Kidney (tissue), 14 donors: ENCODE results near the gene NUP210. TPM values are rescaled to one million over a fixed set of nuclear protein-coding genes. Genes with fewer than 3 reads are reported as not detected.

Experiments
- DNase-seq, 5 donors: peaks; one replicate each; pipeline ENCODE4 v3.0.0-alpha.2; 2013 to 2020
- FAIRE-seq: peaks from 2 replicates; lab custom pipeline; 2012; peaks lifted over from hg19 to GRCh38; lab: Jason Lieb, UNC
- H3K27ac ChIP-seq, 2 donors: one replicate each; pipeline ENCODE4 v1.7.0; 2013; ENCODE audit warnings: low read depth in 2 of 2, low read length in 2 of 2, inconsistent platforms in 1 of 2
- H3K27me3 ChIP-seq: one replicate; pipeline ENCODE4 v1.7.1; 2013; ENCODE audit warnings: low read length, inconsistent platforms; ENCODE audit not compliant: control insufficient read depth, insufficient read depth
- H3K36me3 ChIP-seq, 3 donors: one replicate each; pipeline versions ENCODE4 v1.7.0 to v1.7.1; 2013; ENCODE audit warnings: low read length in 3 of 3, control low read depth in 1 of 3, inconsistent platforms in 1 of 3; ENCODE audit not compliant: insufficient read depth in 3 of 3, control insufficient read depth in 2 of 3
- H3K4me1 ChIP-seq, 3 donors: one replicate each; pipeline versions ENCODE4 v1.7.0 to v1.7.1; 2013; ENCODE audit warnings: low read length in 3 of 3, inconsistent platforms in 1 of 3, low read depth in 1 of 3; ENCODE audit not compliant: control insufficient read depth in 2 of 3, insufficient read depth in 2 of 3
- H3K4me3 ChIP-seq, 3 donors: one replicate each; pipeline versions ENCODE4 v1.7.0 to v1.8.1; 2013; ENCODE audit warnings: low read length in 3 of 3, control low read depth in 1 of 3, inconsistent platforms in 1 of 3
- H3K9ac ChIP-seq, 3 donors: one replicate each; pipeline versions ENCODE4 v1.7.0 to v1.7.1; 2013; ENCODE audit warnings: low read length in 3 of 3, control low read depth in 1 of 3, inconsistent platforms in 1 of 3
- H3K9me3 ChIP-seq, 3 donors: one replicate each; pipeline versions ENCODE4 v1.7.0 to v1.7.1; 2013; ENCODE audit warnings: low read length in 3 of 3, control low read depth in 1 of 3, inconsistent platforms in 1 of 3; ENCODE audit not compliant: control insufficient read depth in 2 of 3, insufficient read depth in 1 of 3
- intact Hi-C: fragments of 100-400 bp; cut with DNase I; formaldehyde crosslinking; loops from one replicate; pipeline ENCODE4 v1.11.1; 2022
- polyA plus RNA-seq: library from polyadenylated mRNA; stranded (reverse); fragments of 350-450 nt; fragmentation: Illumina TruSeq; extraction: RNeasy Lipid Tissue Mini Kit (QIAGEN cat#74804); gene quantifications from one replicate; pipeline ENCODE4 v1.2.3, GENCODE V29; 2014; ENCODE audit warnings: low read depth, low replicate concordance; ENCODE audit not compliant: insufficient read depth
- total RNA-seq: library from RNA; stranded (reverse); fragmentation: NEBNext Ultra II Directional; extraction: Animal tissue kit (Norgen Biotek cat#: 25700); gene quantifications from one replicate; pipeline ENCODE4 v1.2.1, GENCODE V29; 2021
- TF ChIP-seq, protein P1 (sequence below): IDR thresholded peaks from 3 replicates; pipeline ENCODE4 v1.5.1; 2012; ENCODE audit warnings: mild to moderate bottlenecking, moderate library complexity, borderline replicate concordance; ENCODE audit not compliant: insufficient read depth; ENCODE audit errors: extremely low read depth
- donor health status: control.
- donor health status: control.
- donor health status: control.
- donor health status: control.
- donor health status: control.
- donor health status: DM: yes; HTN: yes; CAD: no.
- donor health status: Normal renal cell carcinoma (clear cell type).

NUP210 gene
- total and polyA plus RNA-seq, 2 donors from 2014 or later = 5.6 to 22.9 TPM

DNA sequence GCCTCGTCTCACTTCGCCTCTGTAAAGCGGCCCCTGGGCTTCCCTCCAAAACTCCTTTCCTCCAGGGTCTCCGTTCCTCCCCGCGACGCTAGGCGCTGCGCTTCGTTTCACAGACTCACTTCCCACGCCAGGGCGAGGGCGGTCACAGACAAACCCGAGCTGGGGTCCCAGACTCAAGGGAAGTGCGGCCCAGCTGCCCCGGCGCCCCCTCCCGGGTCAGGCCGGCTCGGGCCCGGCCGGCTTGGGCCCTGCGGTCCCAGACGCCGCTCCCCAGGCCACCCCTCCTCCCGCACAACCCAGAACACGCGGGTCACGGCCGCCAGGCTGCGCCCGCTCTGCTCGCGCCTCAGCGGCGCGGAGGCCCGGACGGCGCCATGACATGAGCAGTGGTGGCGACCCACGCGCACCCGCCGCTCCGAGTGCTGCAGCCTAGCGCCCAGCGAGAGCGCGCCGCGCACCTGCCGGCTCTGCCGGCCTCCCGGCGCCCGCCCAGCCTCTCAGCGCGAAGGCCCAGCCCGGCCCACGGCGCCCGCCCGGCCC is 547 bp downstream of the NUP210 start:
- peak overlapping the region in 2 of 3 donors; percentile 17 to 46 for H3K9ac ChIP-seq
- H3K36me3 ChIP-seq = no peaks in the 10 kb centered on the region
- H3K27me3 ChIP-seq = no peaks in the 10 kb centered on the region
- intact Hi-C loops = no loop called here
- peaks cover 0 to 9% (median 0%) of the 10 kb centered on the region in 3 donors for H3K4me1 ChIP-seq
- TF ChIP-seq, protein P1, sequence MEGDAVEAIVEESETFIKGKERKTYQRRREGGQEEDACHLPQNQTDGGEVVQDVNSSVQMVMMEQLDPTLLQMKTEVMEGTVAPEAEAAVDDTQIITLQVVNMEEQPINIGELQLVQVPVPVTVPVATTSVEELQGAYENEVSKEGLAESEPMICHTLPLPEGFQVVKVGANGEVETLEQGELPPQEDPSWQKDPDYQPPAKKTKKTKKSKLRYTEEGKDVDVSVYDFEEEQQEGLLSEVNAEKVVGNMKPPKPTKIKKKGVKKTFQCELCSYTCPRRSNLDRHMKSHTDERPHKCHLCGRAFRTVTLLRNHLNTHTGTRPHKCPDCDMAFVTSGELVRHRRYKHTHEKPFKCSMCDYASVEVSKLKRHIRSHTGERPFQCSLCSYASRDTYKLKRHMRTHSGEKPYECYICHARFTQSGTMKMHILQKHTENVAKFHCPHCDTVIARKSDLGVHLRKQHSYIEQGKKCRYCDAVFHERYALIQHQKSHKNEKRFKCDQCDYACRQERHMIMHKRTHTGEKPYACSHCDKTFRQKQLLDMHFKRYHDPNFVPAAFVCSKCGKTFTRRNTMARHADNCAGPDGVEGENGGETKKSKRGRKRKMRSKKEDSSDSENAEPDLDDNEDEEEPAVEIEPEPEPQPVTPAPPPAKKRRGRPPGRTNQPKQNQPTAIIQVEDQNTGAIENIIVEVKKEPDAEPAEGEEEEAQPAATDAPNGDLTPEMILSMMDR = no peak
- FAIRE-seq = no peak
- peak; percentile 48 to 80 (median 56) for DNase-seq
- no peaks in the 10 kb centered on the region for H3K9me3 ChIP-seq
- H3K27ac ChIP-seq = peak overlapping the region; percentile 32 to 47
- H3K4me3 ChIP-seq = peak overlapping the region in 2 of 3 donors; percentile 61 to 66

DNA sequence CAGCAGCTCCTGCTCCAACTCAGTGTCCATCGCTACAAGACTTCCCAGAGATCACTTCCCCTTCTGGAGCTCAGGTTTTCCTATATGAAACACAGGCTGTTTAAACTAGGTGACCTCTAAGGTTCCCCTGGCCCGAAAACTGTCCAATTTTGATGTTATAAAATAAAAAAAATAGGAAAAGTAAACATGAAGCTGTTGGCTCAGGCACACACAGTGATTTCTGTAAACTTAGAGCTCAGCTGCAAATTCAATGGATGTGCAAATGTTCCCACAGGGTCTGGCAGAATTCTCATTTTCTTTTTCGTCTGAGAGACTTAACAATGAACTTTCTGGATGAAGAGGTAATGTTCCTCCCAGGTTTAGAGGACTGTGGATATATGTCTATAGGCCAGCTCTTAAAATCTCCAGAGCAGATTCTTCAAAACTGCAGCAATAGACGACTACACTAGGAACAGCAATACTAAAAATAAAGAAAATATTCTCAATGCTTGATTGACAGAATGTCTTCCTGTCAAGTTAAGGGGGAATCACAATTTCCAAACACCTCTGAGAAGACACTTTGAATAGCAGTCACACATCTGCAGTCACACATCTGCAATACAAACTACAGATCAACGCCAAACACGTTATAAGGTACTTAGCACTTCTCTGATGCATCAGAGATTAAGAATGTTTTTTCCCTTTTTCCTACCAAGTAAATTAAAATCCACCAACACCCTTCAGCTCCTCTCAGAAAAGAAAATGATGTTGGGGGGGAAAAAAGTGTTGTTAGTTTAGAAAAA is 2.8 kb downstream of the NUP210 start:
- no peak overlapping the region for H3K27ac ChIP-seq

DNA sequence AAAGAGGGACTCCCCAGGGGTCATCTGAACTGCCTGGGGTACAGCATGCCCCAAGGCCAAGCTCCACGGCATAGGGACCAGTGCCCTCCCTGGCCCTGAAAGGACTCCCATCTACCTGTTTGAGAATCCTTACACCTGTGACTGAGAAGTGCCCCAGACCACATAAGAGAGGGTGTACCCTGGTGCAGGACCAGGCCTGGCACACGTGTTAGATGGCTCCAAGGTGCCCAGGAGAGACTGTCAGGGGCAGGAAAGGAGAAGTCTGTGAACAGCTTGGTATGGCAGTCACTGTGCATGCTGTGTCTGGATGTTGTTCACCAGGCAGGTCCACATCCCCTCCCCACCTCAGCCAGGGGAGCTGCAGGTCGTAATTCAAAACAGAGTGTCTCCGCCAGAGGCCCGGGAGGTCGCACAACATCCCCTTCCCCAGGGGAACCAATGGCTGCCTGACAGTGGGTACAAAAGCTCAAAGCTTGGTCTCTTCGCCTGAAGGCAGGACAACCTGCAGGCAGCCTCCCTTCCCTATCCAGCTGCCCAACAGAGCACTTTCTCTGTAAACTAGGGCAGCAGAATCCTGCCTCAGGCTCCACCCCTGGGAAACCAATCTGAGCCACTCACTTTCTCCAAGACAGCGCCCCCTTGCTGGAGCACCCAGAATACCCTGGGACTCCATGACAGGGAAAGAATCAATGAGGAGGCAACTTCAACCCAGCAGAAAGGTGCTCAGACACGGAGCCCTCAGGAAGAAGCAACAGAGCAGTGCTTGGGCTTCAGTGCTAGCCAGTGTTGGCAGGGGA is 3.9 kb downstream of the NUP210 start:
- H3K27me3 ChIP-seq = no peaks in the 10 kb centered on the region
- no peaks in the 10 kb centered on the region for H3K9me3 ChIP-seq
- no peak for FAIRE-seq
- TF ChIP-seq, protein P1 = no peak
- peaks cover 0 to 9% (median 0%) of the 10 kb centered on the region in 3 donors for H3K4me1 ChIP-seq
- H3K27ac ChIP-seq = no peak overlapping the region
- DNase-seq = no peak
- intact Hi-C loops = no loop called here
- H3K9ac ChIP-seq = no peak overlapping the region
- H3K36me3 ChIP-seq = no peaks in the 10 kb centered on the region
- H3K4me3 ChIP-seq = no peak overlapping the region

More for the DNA sequence above, 2.8 kb downstream of the NUP210 start:
- DNase-seq (no peak), FAIRE-seq (no peak)
- Histone ChIP-seq H3K27me3 (no peaks in the 10 kb centered on the region), H3K36me3 (no peaks in the 10 kb centered on the region), H3K9ac (no peak overlapping the region), H3K4me1 (peaks cover 0 to 9% (median 0%) of the 10 kb centered on the region in 3 donors), H3K9me3 (no peaks in the 10 kb centered on the region), H3K4me3 (no peak overlapping the region)
- intact Hi-C loops = no loop called here
- TF ChIP-seq, protein P1 = no peak
